Activated T-helper 9 cell treated with anti-CD3 and anti-CD28 coated beads, Interleukin-2, amount 50 U/mL, for 16 hours (primary cell): Measurements from ENCODE around the gene KRT79.

Experiments
- DNase-seq: peaks from one replicate; pipeline ENCODE4 v3.0.0-alpha.2; 2020; ENCODE audit warnings: low read depth

KRT79 gene

DNA sequence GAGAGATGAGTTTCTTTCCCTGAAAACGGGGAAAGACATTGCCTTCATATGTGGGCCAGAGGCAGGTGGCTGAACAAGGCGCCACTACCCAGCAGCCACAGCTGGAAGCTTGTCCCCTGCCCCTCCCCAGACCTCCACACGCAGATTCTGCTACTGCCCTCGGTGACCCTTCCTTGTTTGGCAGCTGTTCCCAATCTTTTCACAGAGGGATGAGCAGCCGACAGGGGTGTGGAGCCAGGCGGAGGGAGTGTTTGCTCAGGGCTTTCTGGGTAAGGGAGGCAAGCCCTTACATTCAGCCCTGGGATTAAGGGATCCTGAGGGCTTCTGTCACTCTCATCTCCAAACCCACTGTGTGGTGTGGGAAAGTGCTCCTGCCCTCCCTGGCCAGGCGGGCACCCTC, 15.7 kb downstream of the KRT79 start:
- no peak for DNase-seq

DNA sequence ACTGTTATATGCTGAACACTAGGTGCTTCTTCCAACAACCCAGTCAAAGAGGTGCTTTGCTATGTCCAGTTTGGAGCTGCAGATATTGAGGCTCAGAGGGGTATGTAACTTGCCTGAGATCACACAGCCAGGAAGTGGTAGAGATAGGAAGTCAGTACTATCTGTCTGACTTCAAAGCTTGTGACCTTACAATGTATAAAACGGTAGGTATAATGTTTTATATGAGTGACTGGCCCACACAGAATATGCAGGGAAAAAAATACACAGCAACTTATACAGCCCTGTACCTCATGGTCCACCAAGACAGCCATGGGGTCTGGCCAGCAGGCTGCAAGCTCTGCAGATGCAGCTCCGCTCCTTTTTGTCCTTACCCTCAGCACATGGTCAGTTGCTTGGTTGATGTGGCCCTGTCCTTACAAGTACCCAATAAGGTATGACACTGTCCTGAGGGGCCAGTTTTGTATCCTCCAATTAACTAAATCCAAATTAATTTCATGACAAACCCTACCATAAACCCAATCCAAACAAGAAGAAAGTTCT, 16.3 kb downstream of the KRT79 start:
- DNase-seq = no peak

DNA sequence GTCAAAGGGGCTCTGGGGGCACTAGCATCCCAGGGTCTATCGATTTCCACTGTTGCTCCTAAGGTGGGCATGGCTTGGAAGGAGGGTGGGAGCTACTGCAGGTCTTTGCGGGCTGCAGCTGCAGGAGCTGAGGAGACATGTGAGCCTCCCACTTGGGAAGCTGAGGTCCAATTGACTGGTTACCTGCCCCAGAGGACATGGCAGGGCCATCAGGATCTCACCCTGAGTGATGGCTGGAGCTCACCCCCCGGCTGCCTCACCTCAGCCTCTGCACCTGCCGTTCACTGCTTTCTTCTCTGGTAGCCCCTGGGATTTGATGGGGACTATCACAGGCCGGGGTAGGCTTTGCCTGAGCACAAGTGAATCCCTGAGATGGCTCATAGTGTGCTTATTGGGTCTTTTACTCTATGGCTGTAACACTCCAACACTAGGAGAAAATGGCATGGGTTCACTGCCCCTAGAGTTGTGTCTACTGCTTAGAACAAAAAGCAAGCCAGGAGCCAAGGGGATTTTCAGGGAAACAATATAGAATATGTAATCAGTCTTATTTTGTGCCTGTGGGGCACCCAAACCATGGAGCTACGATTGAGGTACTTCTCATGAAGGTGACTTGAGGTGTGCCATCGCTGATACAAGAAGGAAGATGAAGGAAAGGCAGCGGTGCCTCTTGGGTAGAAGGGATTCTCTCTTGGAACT, 17.0 kb downstream of the KRT79 start:
- DNase-seq = no peak

DNA sequence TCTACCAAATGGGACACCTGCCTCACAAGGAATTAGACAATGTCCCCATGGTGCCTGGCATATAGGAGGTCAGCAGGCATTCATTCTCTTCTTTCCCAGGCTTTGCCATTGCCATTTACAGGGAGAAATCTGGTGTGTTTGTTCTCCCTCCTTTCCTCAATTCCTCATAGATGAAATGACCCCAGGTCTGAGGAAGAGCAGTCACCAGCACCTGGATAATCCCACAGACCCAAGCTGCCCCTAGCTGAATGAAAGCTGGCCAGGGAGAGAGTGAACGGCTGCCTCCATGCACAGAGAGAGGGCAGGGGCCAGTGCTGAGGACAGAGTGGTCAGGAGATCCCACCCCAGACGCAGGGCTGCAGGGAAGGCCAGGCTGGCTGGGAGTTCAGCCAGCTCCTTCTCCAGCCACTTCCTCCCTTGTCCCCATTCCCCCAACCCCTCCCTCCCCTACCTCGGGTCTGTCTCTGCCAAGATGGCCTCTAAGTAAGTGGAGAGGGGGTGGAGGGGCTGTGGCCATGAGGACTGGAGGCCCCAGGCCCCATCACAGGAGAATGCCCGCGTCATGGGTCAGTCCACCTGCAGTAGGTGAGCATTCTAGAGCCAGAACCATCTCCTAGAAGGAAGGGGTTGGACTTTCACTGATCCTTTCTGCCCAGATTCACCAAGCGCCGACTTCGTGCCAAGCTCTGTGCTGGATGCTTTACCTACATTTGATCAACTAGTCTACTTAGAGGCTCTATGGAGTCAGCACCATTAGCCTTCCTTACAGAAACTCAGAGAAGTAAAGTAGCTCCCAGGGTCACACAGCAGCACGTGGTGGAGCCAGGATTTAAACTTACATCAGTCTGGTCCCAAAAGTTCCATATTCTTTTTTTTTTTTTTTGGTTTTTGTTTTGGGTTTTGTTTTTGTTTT, 18.2 kb downstream of the KRT79 start:
- no peak for DNase-seq

DNA sequence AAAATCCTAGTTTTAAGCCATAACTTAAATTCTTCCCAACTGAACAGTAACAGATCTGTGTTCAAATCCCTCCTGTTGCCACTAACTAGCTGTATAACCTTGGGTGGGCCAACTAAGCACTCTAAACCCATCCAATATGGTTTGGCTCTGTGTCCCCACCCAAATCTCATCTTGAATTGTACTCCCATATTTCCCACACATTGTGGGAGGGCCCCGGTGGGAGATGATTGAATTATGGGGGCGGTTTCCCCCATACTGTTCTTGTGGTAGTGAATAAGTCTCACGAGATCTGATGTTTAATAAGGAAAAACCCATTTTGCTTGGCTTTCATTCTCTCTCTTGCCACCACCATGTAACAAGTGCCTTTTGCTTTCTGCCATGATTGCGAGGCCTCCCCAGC, 18.9 kb downstream of the KRT79 start:
- no peak for DNase-seq

DNA sequence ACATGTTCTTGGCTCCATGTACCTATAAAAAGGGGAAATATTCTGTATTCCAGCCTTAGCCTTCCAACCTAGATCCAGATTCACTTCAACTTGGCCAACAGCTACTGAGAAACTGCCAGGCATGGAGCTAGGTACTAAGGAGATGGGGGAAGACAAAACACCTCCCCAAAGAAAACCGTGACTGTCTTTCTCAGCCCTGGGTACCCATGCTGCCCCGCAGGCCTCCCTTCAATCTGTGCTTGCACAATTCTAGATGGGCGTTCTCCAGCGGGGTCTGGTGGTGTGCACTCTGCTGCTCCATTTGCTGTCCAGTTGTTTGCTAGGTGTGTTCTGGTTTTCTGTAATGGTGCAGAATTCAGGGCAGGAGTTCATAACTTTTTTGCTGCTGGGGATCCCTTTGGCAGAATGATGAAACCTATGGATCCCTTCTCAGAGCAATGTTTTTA, 19.4 kb downstream of the KRT79 start:
- DNase-seq = no peak

DNA sequence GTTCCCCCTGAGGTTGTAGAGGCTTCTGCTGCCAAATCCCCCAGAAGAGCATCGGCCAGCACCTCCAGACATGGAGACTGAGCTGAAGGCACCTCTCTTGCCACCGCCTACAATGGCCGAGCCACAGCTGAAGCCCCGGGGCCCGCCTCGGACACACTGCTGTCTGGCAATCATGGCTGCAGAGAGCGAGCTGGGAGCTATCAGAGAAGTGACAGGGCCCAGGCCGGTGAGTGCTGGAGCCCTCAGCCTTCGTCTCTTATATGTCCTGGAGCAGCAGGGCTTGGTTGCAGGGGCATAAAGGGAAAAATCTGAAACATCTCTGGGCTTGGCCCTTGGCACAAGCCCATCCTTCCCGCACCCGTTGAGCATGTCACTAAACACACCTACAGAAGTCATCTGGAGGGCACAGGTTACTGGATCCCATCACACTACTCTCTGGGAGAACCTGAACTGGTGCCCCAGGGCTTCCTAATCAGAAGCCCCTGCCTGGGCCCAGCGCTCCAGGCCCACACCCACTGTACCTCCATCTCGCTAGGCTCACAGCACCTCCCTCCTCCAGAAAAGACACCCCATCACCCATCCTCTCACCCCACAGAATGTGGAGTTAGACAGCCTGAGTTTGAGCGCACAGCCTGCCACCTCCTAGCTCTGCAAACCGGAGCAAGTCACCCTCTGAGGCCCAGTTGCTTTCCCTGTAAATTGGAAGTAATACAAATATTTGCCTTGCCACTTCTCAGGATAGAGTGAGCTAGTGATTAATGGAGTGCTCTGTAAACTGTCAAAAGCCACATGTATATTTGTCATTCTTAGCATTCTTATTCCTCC, 20.0 kb downstream of the KRT79 start, which contains the start of gene KRT4:
Gene KRT4 (minus strand): TSS at position 232 of the 825 bp plus-strand sequence. CDS start 58 bp downstream, at position 174.
- no peak for DNase-seq

DNA sequence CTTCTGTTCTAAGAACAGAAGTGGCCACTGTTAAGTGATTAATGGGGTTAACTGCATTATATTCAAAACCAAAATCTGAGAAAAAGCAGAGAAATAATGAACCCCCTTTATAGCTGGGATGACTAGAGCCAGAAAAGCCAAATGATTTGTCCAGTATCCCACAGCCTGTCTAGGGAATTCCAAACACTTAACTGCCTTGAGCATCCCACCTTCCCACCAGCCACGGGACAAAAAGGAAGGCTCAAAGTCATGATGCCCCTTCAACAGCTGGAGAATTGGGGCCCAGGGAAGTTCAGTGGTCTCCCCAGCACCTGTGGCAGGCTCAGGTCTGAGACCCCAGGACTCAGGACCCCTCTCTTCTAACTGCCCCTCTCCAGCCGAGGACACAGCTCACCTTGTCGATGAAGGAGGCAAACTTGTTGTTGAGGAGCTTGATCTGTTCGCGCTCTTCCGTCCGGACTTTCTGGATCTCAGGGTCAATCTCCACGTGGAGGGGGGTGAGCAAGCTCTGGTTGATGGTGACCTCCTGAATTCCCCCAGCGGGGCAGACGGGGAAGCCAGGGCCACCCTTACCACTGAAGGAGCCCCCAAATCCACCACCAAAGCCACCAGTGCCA, 20.8 kb downstream of the KRT79 start:
- DNase-seq = no peak

DNA sequence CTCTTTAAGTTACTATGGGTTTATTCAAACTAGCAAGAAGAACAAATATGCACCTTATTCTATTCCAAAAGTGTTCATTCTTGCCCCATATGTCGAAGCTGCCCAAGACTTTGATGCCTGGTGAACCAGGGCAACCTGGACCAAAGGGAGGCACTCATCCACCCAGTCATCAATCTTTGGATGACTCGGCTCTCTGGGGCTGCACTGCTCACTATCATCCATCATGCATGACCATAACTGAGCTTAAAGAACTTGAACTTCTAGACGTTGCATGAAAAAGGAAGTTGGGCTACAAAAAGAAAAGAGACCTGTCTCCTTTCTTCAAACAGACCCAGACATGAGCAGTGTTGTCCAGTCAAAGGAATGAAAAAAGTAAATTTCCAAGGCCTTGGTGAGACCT, 21.4 kb downstream of the KRT79 start:
- no peak for DNase-seq

DNA sequence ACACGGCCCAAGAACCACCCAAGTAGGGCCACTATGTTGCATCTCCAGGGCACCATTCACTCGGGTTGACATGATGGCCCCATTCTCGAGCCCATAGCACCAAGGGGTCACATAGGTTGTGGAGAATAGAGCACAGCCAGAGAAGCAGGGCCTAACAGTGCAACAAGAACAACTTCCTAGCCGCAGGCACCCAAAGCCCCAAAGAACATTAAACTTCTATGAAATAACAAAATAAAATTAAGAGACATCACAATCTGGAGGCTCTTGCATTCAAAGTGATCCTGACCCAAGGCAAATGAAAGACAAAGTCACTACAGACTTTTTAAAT, 22.1 kb downstream of the KRT79 start:
- no peak for DNase-seq

DNA sequence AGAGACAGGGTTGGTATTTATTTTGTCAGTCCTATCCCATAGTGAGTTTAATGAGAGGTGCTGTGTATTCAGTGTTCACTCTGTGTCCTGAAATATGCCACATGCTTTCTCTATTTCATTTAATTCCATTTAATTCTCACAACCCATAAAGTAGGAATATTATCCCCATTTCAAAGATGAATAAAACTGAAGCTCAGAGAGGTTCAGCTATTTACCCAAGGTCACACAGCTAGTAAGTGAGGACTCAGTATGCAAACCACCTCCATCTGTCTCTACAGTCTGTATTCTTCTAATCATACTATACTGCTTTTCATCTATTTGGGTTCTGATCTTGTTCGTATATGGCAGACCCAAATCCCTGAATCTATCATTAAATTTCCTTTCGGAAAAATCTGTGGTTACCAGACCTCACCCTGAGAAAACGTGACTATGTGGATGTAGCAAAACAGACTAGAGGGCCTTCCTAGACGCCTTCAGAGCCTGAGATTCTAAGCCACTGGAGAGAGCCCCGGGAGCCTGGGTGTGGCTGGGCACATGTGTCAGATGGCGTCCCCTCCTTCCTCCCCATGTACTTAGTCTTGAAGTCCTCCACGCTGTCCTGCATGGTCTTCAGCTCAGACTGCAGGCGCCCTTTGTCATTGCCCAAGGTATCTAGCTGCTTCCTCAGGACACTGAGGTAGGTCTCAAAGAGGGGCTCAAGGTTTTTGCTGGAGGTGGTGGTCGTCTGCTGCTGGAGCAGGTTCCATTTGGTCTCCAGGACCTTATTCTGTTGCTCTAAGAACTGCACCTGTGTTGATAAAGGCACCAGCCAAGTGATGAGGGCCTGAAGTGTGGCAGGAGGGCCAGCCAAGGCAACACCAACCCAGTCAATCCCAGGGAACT, 22.7 kb downstream of the KRT79 start:
- no peak for DNase-seq

DNA sequence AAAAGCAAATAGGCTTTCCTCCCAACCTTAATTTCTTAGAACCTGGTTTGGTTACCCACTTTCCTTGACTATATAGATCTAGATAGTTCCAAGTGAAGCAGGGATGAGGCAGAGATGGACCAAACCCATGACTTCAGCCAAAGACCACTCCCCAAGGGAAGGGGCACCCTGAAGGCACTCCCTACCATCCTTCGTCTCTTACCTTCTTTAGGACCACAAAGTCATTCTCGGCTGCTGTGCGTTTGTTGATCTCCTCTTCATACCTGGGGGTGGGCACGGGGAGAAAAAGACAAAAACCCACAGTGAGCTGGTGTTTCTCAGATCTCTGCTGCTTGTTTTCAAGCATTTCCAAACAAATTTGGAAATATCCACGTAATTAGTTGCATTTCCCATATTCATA, 23.6 kb downstream of the KRT79 start:
- DNase-seq = no peak

DNA sequence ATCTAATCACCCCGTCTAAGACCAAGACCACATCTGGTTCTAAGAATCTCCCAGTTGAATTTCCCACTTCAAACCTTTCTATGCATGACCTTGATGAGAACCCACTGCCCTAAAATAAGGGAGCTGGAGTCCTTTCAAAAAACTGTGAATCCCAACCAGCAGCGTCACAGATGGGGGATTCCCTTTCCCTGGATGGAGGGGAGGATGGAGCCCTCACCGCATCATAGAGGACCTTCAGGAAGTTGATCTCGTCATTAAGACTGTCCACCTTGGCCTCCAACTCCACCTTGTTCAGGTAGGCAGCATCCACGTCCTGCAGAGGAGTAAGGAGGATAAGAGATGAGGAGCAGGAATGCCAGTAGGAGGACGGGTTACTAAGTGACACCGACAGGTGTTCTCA, 24.9 kb downstream of the KRT79 start:
- DNase-seq = no peak

DNA sequence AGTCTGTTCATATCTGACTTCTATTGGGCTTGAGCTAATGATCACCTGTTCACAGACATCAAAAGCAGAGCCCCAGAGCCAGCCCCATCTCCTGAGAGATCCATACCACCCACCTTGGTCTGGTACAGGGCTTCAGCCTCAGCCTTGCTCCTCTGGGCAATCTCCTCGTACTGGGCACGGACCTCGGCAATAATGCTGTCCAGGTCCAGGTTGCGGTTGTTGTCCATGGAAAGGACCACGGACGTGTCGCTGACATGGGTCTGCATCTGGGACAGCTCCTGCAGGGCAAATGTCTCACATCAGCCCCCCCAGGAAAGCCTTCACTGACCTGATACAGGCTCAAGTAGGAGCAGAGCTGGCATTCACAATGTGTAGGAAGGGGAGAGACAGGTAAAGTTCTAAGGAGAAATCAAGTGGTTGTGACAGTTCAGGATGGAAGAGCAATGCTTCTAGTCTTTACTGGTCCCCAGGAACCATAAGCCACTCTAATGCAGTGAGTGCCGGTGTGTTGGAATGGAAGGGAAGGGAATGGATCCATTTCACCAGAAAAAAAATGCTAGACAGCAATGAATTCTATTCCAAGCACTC, 25.4 kb downstream of the KRT79 start:
- no peak for DNase-seq

DNA sequence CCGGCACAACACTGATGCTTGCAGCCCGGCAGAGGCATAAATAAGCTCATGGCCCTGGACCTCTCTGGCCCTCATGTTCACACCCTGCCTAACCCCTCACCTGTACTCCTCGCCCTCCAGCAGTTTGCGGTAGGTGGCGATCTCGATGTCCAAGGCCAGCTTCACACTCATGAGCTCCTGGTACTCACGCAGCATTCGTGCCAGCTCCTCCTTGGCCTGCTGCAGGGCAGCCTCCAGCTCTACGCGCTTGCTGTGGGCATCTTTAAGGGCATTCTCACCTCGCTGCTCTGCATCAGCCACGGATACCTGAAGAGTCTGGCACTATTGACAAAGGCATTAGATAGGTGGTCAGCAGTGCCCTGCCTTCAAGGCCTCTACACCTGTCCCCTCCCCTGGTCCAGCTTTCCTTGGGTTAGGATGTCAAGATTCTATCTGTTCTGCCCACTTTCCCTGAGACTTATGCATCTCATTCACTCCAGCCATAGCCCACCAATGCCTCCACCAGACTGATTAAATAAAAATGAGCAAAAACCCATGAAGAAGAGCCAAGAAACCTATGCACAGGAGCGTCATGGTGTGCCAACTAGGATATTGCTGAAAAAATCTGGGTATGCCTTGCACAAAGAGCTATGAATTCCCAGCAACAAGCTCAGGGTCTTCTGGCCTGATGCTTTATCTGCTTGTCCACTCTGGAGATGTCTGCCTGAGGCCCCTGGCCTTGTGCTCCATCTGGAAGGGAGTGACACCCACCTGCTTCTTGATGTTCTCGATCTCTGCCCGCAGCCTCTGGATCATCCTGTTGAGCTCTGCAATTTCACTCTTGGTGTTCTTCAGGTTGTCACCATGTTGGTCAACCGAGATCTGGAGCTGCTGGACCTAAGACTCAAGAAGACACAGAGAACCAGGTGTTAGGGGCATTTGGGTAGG, 26.3 kb downstream of the KRT79 start:
- no peak for DNase-seq

DNA sequence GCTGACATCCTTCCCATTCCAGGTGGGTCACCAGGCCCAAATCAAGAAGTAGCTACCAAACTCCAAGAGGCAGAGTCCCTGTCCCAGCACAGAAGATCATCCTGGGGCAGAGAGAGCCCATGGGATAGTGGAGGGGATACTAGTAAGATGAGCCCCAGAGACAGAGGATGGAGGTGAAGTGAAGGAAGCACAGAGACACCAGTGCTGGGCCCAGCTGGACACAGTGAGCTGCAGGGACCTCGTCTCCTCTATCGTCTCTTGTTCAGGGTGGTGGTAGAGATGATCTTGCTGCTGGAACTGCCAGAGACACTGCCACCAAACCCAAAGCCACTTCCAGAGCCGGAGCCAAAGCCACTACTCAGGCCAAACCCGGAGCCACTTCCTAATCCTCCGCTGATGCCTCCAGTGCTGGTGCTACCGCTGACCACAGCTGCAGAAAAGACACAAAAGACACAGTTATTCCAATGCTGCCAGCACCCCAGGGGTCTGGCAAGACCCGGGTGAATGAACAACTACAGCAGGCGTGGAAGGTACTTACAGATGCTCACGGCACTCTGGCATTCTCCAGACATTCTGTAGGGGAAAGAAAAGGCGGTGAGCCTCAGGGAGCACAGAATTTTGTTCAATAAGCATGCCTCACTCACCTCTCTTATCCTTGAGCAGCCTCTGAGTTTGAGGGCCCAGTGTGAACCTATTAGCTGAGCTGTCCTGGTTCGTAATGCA, 27.1 kb downstream of the KRT79 start:
- DNase-seq = no peak

DNA sequence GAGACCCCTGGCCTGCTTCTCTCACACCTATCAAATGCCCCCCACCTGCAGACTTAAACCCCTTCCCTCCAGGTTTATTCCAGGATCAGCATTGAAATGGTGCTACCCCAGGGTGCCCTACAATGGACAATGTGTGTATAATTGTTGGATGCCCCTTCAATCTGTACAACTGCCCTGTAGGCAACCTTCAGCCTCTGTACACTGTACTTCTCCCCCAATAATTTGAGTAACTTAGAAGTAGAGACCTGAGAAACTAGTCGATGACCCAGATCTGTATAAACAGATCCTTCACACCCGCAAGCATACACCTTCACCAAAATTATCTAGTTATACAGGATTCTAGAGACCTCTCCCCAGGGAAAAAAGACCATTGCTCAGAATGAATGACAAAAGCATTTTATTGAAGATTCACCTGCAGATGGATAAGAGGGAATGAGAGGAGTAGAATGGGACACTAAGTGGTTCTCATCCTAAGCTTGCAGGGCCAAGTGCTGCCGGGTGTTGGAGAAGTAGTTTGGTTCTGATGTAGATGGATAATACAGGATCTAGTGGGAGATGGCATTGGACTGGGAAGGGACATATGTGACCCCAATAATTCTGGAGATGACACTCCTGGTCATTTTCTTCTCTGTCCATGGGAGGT, 27.8 kb downstream of the KRT79 start:
- no peak for DNase-seq

DNA sequence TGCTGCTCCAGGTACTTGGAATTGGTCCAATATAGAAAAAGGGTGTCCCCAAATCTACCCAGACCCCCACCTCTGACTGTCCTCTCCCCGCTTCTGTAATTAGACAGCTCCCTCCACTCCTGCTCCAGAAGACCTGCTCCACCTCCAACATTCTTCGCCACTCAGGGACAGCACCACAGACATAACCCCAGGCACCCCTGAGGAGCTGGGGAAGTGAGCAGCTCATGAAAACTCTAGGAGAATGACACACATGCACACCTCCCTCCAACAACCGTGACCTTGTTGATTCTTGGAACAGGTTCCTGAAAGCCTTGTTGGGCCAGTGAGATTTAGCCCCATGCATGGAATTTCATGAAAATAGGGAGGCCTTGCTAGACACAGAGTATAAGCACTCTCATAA, 28.4 kb downstream of the KRT79 start:
- DNase-seq = no peak
